Glutamatergic neuron (in vitro differentiated cells): ENCODE data around the gene KLHL40. TPM values are rescaled to one million over a fixed set of nuclear protein-coding genes. Genes with fewer than 3 reads are reported as not detected.
"Not testable (repeated sequence)": the region's sequence is repeated elsewhere in the genome, so short reads cannot be mapped to it uniquely, and the experiment has no call there.

Experiments
- DNase-seq: peaks from one replicate; pipeline ENCODE4 v3.0.0; 2022
- H3K27ac Mint-ChIP-seq: one replicate; pipeline ENCODE4 v1.8.0; 2020; ENCODE audit warnings: mild to moderate bottlenecking, mixed read lengths, inconsistent platforms; ENCODE audit not compliant: unreplicated experiment
- H3K27me3 Mint-ChIP-seq: one replicate; pipeline ENCODE4 v1.8.0; 2020; ENCODE audit warnings: mild to moderate bottlenecking, moderate library complexity, mixed read lengths, inconsistent platforms; ENCODE audit not compliant: unreplicated experiment
- H3K36me3 Mint-ChIP-seq: one replicate; pipeline ENCODE4 v1.8.0; 2020; ENCODE audit warnings: mild to moderate bottlenecking, mixed read lengths, inconsistent platforms; ENCODE audit not compliant: unreplicated experiment
- H3K4me1 Mint-ChIP-seq: one replicate; pipeline ENCODE4 v1.8.0; 2020; ENCODE audit warnings: mild to moderate bottlenecking, low read depth, mixed read lengths, inconsistent platforms; ENCODE audit not compliant: unreplicated experiment
- H3K4me3 Mint-ChIP-seq: one replicate; pipeline ENCODE4 v1.8.0; 2020; ENCODE audit warnings: mild to moderate bottlenecking, mixed read lengths, inconsistent platforms; ENCODE audit not compliant: unreplicated experiment
- H3K9me3 Mint-ChIP-seq: one replicate; pipeline ENCODE4 v1.8.0; 2020; ENCODE audit warnings: mild to moderate bottlenecking, moderate library complexity, mixed read lengths, inconsistent platforms; ENCODE audit not compliant: unreplicated experiment
- total RNA-seq: library from RNA; stranded (reverse); fragmentation: NEBNext Ultra II Directional; extraction: Animal tissue kit (Norgen Biotek cat#: 25700); gene quantifications from one replicate; pipeline ENCODE4 v1.2.1, GENCODE V29; 2021; ENCODE audit not compliant: unreplicated experiment
- TF ChIP-seq, protein P1 (sequence below): fragments of 200-600 bp; sonication (generic); IDR thresholded peaks from one replicate; pipeline ENCODE4 v1.5.0; 2021; ENCODE audit not compliant: partially characterized antibody, unreplicated experiment

KLHL40 gene
- total RNA-seq, 1 donor from 2014 or later: 0.44 TPM

DNA sequence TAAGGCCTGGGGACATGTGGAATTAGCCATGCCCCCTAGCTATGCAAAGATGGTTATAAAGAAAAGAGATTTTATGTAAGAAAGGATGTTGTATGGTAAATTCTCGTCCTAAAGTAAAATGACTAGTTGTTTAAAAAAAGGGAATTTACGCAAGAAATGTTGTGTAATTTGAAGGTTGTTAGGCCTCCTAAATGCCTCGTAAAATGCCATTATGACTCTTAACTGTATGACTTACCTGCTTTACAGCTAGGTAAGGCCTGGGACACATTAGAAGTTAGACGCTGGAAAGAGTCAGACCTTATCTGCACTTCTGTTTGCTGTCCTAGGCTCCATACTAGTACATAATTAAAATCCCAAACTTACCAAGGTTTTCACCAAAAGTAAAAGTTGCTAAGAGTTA, 34.8 kb downstream of the KLHL40 start:
- peaks cover 3% of the 10 kb centered on the region for H3K9me3 Mint-ChIP-seq
- no peak overlapping the region for H3K4me3 Mint-ChIP-seq
- H3K27ac Mint-ChIP-seq: no peak overlapping the region
- H3K4me1 Mint-ChIP-seq: no peaks in the 10 kb centered on the region
- H3K36me3 Mint-ChIP-seq: no peaks in the 10 kb centered on the region
- H3K27me3 Mint-ChIP-seq: peaks cover 2% of the 10 kb centered on the region
- DNase-seq: no peak
- TF ChIP-seq, protein P1, sequence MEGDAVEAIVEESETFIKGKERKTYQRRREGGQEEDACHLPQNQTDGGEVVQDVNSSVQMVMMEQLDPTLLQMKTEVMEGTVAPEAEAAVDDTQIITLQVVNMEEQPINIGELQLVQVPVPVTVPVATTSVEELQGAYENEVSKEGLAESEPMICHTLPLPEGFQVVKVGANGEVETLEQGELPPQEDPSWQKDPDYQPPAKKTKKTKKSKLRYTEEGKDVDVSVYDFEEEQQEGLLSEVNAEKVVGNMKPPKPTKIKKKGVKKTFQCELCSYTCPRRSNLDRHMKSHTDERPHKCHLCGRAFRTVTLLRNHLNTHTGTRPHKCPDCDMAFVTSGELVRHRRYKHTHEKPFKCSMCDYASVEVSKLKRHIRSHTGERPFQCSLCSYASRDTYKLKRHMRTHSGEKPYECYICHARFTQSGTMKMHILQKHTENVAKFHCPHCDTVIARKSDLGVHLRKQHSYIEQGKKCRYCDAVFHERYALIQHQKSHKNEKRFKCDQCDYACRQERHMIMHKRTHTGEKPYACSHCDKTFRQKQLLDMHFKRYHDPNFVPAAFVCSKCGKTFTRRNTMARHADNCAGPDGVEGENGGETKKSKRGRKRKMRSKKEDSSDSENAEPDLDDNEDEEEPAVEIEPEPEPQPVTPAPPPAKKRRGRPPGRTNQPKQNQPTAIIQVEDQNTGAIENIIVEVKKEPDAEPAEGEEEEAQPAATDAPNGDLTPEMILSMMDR: no peak

DNA sequence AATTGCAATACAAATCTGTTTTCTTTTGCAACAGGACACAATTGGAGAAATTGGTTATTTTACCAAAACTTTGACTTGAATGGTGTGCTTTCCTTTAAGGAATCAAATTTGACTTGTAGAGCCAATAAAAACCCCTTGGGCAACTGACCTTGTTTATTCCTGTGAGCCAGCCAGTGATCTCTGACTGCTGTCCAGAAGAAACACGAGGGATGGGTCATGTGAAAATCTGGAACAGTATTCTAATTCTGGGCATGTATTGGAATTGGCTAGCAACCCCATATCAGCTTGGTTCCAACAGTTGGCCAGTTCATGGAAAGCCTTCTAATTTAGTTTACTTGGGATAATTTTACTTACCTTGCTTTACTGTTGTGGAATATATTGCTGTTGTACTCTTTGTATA, 36.4 kb downstream of the KLHL40 start:
- Mint-ChIP-seq H3K4me1 (no peaks in the 10 kb centered on the region), H3K9me3 (peaks cover 3% of the 10 kb centered on the region), H3K27me3 (peaks cover 2% of the 10 kb centered on the region), H3K27ac (no peak overlapping the region), H3K36me3 (no peaks in the 10 kb centered on the region), H3K4me3 (no peak overlapping the region)
- TF ChIP-seq, protein P1: no peak
- DNase-seq: no peak

DNA sequence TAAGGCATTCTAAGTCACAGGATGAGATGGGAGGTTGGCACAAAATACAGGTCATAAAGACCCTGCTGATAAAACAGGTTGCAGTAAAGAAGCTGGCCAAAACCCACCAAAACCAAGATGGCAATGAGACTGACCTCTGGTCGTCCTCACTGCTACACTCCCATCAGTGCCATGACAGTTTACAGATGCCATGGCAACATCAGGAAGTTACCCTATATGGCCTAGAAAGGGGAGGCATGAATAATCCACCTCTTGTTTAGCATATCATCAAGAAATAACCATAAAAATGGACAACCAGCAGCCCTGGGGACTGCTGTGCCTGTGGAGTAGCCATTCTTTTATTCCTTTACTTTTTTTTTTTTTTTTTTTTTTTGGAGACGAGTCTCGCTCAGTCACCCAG, 37.1 kb downstream of the KLHL40 start:
- not testable (repeated sequence) for H3K4me1 Mint-ChIP-seq, H3K27ac Mint-ChIP-seq, H3K9me3 Mint-ChIP-seq, H3K36me3 Mint-ChIP-seq, DNase-seq, H3K27me3 Mint-ChIP-seq, H3K4me3 Mint-ChIP-seq

DNA sequence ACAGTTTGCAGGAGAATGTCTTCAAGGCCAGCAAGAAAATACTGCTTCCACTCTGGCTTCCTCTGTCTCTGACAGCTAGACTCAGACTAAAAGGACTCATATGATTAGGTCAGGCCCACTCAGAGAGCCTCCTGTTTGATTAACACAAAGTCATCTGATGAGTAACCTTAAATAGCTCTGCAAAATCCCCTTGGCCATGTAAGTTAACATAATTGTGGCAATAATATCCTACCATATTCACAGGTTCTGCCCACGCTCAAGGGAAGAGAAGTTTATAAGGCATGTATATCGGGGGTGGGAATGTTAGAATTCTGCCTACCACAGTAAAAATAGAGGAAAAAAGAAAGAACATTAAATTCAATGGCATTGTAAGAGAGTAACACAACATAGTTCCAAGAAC, 37.9 kb downstream of the KLHL40 start:
- Mint-ChIP-seq H3K27me3 (peaks cover 2% of the 10 kb centered on the region), H3K4me3 (no peak overlapping the region), H3K27ac (no peak overlapping the region), H3K4me1 (peaks cover 3% of the 10 kb centered on the region), H3K36me3 (no peaks in the 10 kb centered on the region), H3K9me3 (peaks cover 3% of the 10 kb centered on the region)
- no peak for DNase-seq
- TF ChIP-seq, protein P1: no peak

DNA sequence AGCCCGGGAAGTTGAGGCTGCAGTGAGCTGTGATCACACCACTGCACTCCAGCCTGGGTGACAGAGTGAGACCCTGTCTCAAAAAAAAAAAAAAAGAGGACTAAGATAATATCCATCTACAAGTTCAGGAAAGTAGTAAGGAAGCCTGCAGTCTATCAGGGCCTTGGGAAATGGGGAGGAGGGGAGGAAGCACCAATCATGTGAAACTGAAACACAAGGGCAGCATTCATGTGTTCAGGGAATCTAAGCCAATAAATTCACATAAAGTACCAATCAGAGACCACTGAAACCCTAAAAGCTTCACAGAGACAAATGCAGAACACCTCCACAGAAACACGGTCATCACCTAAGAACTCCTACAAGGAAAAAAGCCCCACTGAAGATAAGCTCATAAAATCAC, 40.1 kb downstream of the KLHL40 start:
- Mint-ChIP-seq H3K27ac (no peak overlapping the region), H3K36me3 (no peaks in the 10 kb centered on the region), H3K4me1 (peaks cover 3% of the 10 kb centered on the region), H3K4me3 (no peak overlapping the region), H3K27me3 (peaks cover 2% of the 10 kb centered on the region), H3K9me3 (peaks cover 6% of the 10 kb centered on the region)
- TF ChIP-seq, protein P1: no peak
- DNase-seq: no peak

DNA sequence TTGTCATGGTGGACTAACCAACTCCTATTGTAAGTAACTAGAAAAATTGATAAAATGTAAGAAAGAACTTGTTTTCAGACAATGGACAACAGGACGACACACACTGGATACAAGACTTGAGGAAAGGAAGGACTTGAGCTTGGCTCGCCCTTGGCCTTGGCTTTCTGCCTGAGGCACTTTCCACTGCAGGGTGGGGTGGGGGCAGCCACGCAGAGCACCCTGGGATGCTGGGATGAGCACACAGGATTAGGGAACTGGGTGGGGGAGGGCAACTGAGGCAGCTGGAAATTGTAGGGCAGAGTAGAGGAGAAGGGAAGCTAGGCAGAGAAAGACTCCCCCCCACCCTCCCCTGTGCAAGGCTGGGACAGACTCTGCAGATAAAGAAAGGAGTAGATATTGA, 42.7 kb downstream of the KLHL40 start:
- Mint-ChIP-seq H3K27me3 (peaks cover 4% of the 10 kb centered on the region), H3K27ac (no peak overlapping the region), H3K4me1 (peaks cover 3% of the 10 kb centered on the region), H3K4me3 (peak overlapping the region; percentile 34), H3K9me3 (peaks cover 4% of the 10 kb centered on the region), H3K36me3 (no peaks in the 10 kb centered on the region)
- TF ChIP-seq, protein P1: no peak
- DNase-seq: no peak
